ENCODE measurements around the gene NEK1.

The NEK1 gene

GRCh38 chr4:169418846-169419245, 193.5 kb downstream of the NEK1 start:
- DNase-seq (ENCODE audit: low spot score), result no peak

- DNase-seq (ENCODE audit: low spot score), result no peak
Measured at GRCh38 chr4:169417629-169418282, 194.6 kb downstream of the NEK1 start.

- DNase-seq (ENCODE audit: low spot score), result no peak
Measured at GRCh38 chr4:169416997-169417396, 195.4 kb downstream of the NEK1 start.

GRCh38 chr4:169416461-169416860, 195.9 kb downstream of the NEK1 start:
- no peak for DNase-seq (ENCODE audit: low spot score)

GRCh38 chr4:169414913-169415312, 197.5 kb downstream of the NEK1 start:
- DNase-seq (ENCODE audit: low spot score), result no peak

GRCh38 chr4:169412046-169412445, 200.3 kb downstream of the NEK1 start:
- no peak for DNase-seq (ENCODE audit: low spot score)

GRCh38 chr4:169410839-169411770, 201.3 kb downstream of the NEK1 start:
- DNase-seq (ENCODE audit: low spot score), result no peak

- DNase-seq (ENCODE audit: low spot score), result no peak
Measured at GRCh38 chr4:169407217-169407845, 205.1 kb downstream of the NEK1 start.

GRCh38 chr4:169404960-169405359, 207.4 kb downstream of the NEK1 start:
- DNase-seq (ENCODE audit: low spot score), result no peak

- DNase-seq (ENCODE audit: low spot score), result no peak
Measured at GRCh38 chr4:169400832-169401231, 211.6 kb downstream of the NEK1 start.

GRCh38 chr4:169399976-169400767, 212.2 kb downstream of the NEK1 start:
- no peak for DNase-seq (ENCODE audit: low spot score)

- DNase-seq (ENCODE audit: low spot score), result no peak
Measured at GRCh38 chr4:169398316-169398715, 214.1 kb downstream of the NEK1 start.

GRCh38 chr4:169397762-169398161, 214.6 kb downstream of the NEK1 start:
- DNase-seq (ENCODE audit: low spot score), result no peak

GRCh38 chr4:169385376-169385775, 227.0 kb downstream of the NEK1 start:
- DNase-seq (ENCODE audit: low spot score), result no peak

GRCh38 chr4:169384779-169385178, 227.6 kb downstream of the NEK1 start:
- no peak for DNase-seq (ENCODE audit: low spot score)

GRCh38 chr4:169383724-169384123, 228.7 kb downstream of the NEK1 start:
- no peak for DNase-seq (ENCODE audit: low spot score)

GRCh38 chr4:169379688-169380087, 232.7 kb downstream of the NEK1 start:
- DNase-seq (ENCODE audit: low spot score), result no peak

- DNase-seq (ENCODE audit: low spot score), result no peak
Measured at GRCh38 chr4:169377367-169377766, 235.0 kb downstream of the NEK1 start.

- no peak for DNase-seq (ENCODE audit: low spot score)
Measured at GRCh38 chr4:169376421-169376820, 236.0 kb downstream of the NEK1 start.

GRCh38 chr4:169372791-169373190, 239.6 kb downstream of the NEK1 start:
- no peak for DNase-seq (ENCODE audit: low spot score)

GRCh38 chr4:169369634-169370033, 242.7 kb downstream of the NEK1 start:
- no peak for DNase-seq (ENCODE audit: low spot score)

- no peak for DNase-seq (ENCODE audit: low spot score)
Measured at GRCh38 chr4:169367826-169368225, 244.6 kb downstream of the NEK1 start.

Data from hematopoietic multipotent progenitor cell treated with erythropoietin and hydrocortisone succinate and interleukin-3 and kit ligand, for 17 days (in vitro differentiated cells).